GM12874 (cell line): ENCODE measurements around the gene ITPKC.

Source experiments
- CTCF ChIP-seq: IDR thresholded peaks from 2 replicates; pipeline ENCODE4 v1.5.1; 2011; ENCODE audit warnings: low read depth, mild to moderate bottlenecking, control low read depth, low read length, moderate library complexity; ENCODE audit not compliant: insufficient read depth

Gene ITPKC

GRCh38 chr19:40690693-40691420 is 26.1 kb upstream of the ITPKC start:
- TF ChIP-seq CTCF: no peak

GRCh38 chr19:40691421-40692211 is 25.3 kb upstream of the ITPKC start:
- no peak for TF ChIP-seq CTCF

GRCh38 chr19:40692212-40692551 is 24.7 kb upstream of the ITPKC start:
- no peak for TF ChIP-seq CTCF

GRCh38 chr19:40693150-40693788 is 23.6 kb upstream of the ITPKC start:
- TF ChIP-seq CTCF: no peak

- TF ChIP-seq CTCF: no peak
Observed at GRCh38 chr19:40693896-40694295, 23.0 kb upstream of the ITPKC start.

- no peak for TF ChIP-seq CTCF
Observed at GRCh38 chr19:40695881-40696280, 21.0 kb upstream of the ITPKC start.

GRCh38 chr19:40697007-40697406 is 19.9 kb upstream of the ITPKC start:
- TF ChIP-seq CTCF: no peak
